Measurements from ENCODE around the gene NDOR1. TPM values are rescaled to one million over a fixed set of nuclear protein-coding genes. Genes with fewer than 3 reads are reported as not detected.

The NDOR1 gene
- total and polyA plus RNA-seq, 2 of the 8 experiments (the other 6 are each of a cell fraction or from before 2014, with no cell fraction given), result 25.7 to 32.3 TPM

DNA sequence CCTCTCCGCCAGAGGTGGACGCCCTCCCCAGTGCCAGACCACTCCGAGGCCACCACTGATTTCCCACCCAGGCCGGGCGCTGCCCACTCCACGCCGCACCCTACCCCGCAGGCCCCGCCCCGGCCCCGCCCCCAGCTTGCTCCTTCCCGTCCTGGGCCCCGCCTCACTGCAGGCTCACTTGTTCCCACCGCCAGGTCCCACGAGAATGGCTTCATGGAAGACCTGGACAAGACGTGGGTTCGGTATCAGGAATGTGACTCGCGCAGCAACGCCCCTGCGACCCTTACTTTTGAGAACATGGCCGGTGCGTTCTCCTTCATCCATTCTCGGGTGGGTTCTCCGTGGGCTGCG, 42.2 kb upstream of the NDOR1 start:
- Histone ChIP-seq H2BK20ac (ENCODE audit: low read length) (no peak overlapping the region), H3K27me3 (replicated peaks in 1 of 4; ENCODE audit: control insufficient read depth in 3 of 4, extremely low read depth in 1 of 4, insufficient read depth in 3 of 4, low read length in 3 of 4) (peaks cover 59 to 98% (median 90%) of the 10 kb centered on the region in 4 experiments), H4K91ac (replicated peaks; ENCODE audit: insufficient read length, low read length) (no peak overlapping the region), H3K9me3 (ENCODE audit: insufficient read depth in 2 of 2, low read depth in 1 of 2, low read length in 1 of 2) (no peaks in the 10 kb centered on the region), H2AK5ac (ENCODE audit: low read depth, low read length) (no peak overlapping the region), H3K4me3 (ENCODE audit: extremely low read depth in 1 of 4, insufficient read depth in 2 of 4, low read depth in 3 of 4, low read length in 4 of 4) (peak overlapping the region; percentile 25 to 61 (median 32); a peak in 7 of 8 replicates), H2AFZ (ENCODE audit: low read length) (no peak overlapping the region; the same call in 1 of the 2 replicates), H3K23me2 (ENCODE audit: low read depth, low read length) (peaks cover 8% of the 10 kb centered on the region; the same call in 1 of the 2 replicates), H3K14ac (ENCODE audit: insufficient read length) (no peak overlapping the region), H3K4me1 (replicated peaks in 1 of 4; ENCODE audit: control insufficient read depth in 3 of 4, insufficient read depth in 4 of 4, low read length in 3 of 4) (peaks cover 0 to 14% (median 6%) of the 10 kb centered on the region in 4 experiments; a peak in 6 of 7 replicates), H3K9ac (replicated peaks in 1 of 4; ENCODE audit: extremely low read depth in 1 of 4, low read depth in 3 of 4, low read length in 3 of 4) (no peak overlapping the region), H4K20me1 (replicated peaks in 1 of 2; ENCODE audit: control insufficient read depth in 1 of 2, insufficient read depth in 2 of 2, low read length in 2 of 2) (peaks cover 0 to 13% of the 10 kb centered on the region in 2 experiments), H3K4me2 (ENCODE audit: insufficient read depth in 1 of 2, low read depth in 2 of 2, low read length in 2 of 2) (peak overlapping the region; percentile 84 to 90), H3K23ac (ENCODE audit: insufficient read length) (no peak overlapping the region), H4K8ac (ENCODE audit: extremely low read depth, insufficient read depth, low read length) (no peak overlapping the region), H2BK15ac (ENCODE audit: low read length) (0 out of 2 replicates have a peak overlapping the region, but pooled peaks have one; percentile 29), H3K18ac (ENCODE audit: extremely low read depth, low read length) (no peak overlapping the region), H3K56ac (replicated peaks; ENCODE audit: insufficient read length, low read depth, low read length) (no peak overlapping the region), H3K79me1 (ENCODE audit: low read depth, low read length) (no peaks in the 10 kb centered on the region; the same call in 1 of the 2 replicates), H2BK120ac (replicated peaks; ENCODE audit: low read depth, low read length) (no peak overlapping the region), H3K4ac (replicated peaks; ENCODE audit: insufficient read length, low read depth, low read length) (no peak overlapping the region), H2BK5ac (ENCODE audit: low read depth, low read length) (no peak overlapping the region; the same call in 1 of the 2 replicates), H4K5ac (ENCODE audit: insufficient read length, low read depth, low read length) (no peak overlapping the region), H3K36me3 (ENCODE audit: control insufficient read depth in 2 of 4, insufficient read depth in 4 of 4, low read length in 3 of 4) (no peaks in the 10 kb centered on the region; a peak in 1 of 8 replicates), H2BK12ac (ENCODE audit: low read depth, low read length) (no peak overlapping the region), H3K79me2 (ENCODE audit: control insufficient read depth in 1 of 2, insufficient read depth in 2 of 2, low read length in 2 of 2) (no peaks in the 10 kb centered on the region), H3K27ac (ENCODE audit: low read depth, low read length) (no peak overlapping the region)
- TF ChIP-seq EGR1 (IDR thresholded peaks at IDR 0.05; ENCODE audit: borderline replicate concordance, low read depth, low read length), result no peak
- no peak for TF ChIP-seq NANOG (IDR thresholded peaks at IDR 0.05; ENCODE audit: insufficient read depth, low read depth, low read length, poor library complexity, severe bottlenecking)
- ChIA-PET POLR2A (ENCODE audit: partially characterized antibody) (interaction anchor here (0.9 to 2.9 kb wide), 7 partner anchors 11 to 78 kb away, joined by 3 to 15 read pairs (median 7); partner anchors contain the start of genes NDOR1, SSNA1, TMEM203 and TUBB4B), CTCF (ENCODE audit: partially characterized antibody) (interaction anchor here (0.7 to 4.0 kb wide), 13 partner anchors 11 to 391 kb away, joined by 3 to 16 read pairs (median 4); partner anchors contain the start of gene CYSRT1)
- FAIRE-seq (no peak), DNase-seq (ENCODE audit: low read depth in 1 of 2, low spot score in 2 of 2) (no peak)
- 54% methylated on average over 14 of the region's 26 CpGs; no CpG with 5 or more reads in 1 of the 2 experiments for WGBS, 2 experiments (ENCODE audit: extremely low coverage in 1 of 2, insufficient coverage in 1 of 2, insufficient read length in 1 of 2, insufficient replicate concordance in 2 of 2, low coverage in 1 of 2, low lambda C conversion rate in 2 of 2, missing lambda C conversion rate in 1 of 2)

Measured in H1 (cell line).